Thymus (tissue), 11 donors: ENCODE results near the gene NR2F2. TPM values are rescaled to one million over a fixed set of nuclear protein-coding genes. Genes with fewer than 3 reads are reported as not detected.

Source experiments
- DNase-seq, 9 donors: peaks; one replicate each; pipeline ENCODE4 v3.0.0-alpha.2; 2013; ENCODE audit warnings: low spot score in 9 of 9, low read depth in 6 of 9, missing footprints in 1 of 9
- H3K27ac ChIP-seq, 2 donors: one replicate each; pipeline ENCODE4 v1.5.1; 2013; ENCODE audit warnings: control low read depth in 1 of 2, low read depth in 1 of 2, low read length in 1 of 2, mild to moderate bottlenecking in 1 of 2, moderate library complexity in 1 of 2
- H3K27me3 ChIP-seq, 2 donors: one replicate each; pipeline ENCODE4 v1.5.1; 2013; ENCODE audit warnings: low read length in 1 of 2; ENCODE audit not compliant: control insufficient read depth in 2 of 2, insufficient read depth in 1 of 2
- H3K36me3 ChIP-seq, 2 donors: one replicate each; pipeline ENCODE4 v1.5.1; 2013; ENCODE audit warnings: low read length in 1 of 2, mild to moderate bottlenecking in 1 of 2, moderate library complexity in 1 of 2; ENCODE audit not compliant: control insufficient read depth in 2 of 2, insufficient read depth in 2 of 2
- H3K4me1 ChIP-seq, 2 donors: one replicate each; pipeline ENCODE4 v1.5.1; 2013; ENCODE audit warnings: low read length in 2 of 2; ENCODE audit not compliant: control insufficient read depth in 2 of 2, insufficient read depth in 2 of 2
- H3K4me3 ChIP-seq, 2 donors: one replicate each; pipeline ENCODE4 v1.5.1; 2013; ENCODE audit warnings: low read length in 2 of 2, control low read depth in 1 of 2, mild to moderate bottlenecking in 1 of 2
- H3K9me3 ChIP-seq, 2 donors: one replicate each; pipeline ENCODE4 v1.5.1; 2013; ENCODE audit warnings: low read length in 1 of 2, mild to moderate bottlenecking in 1 of 2; ENCODE audit not compliant: control insufficient read depth in 2 of 2, insufficient read depth in 1 of 2
- WGBS: extraction: QIAGEN DNeasy Blood & Tissue Kit; methylation state at CpG from one replicate; pipeline ENCODE4 v1.1.7; 2013; 5-methylcytosine and 5-hydroxymethylcytosine counted together
- polyA plus RNA-seq: library from polyadenylated mRNA; stranded (reverse); fragments of 200-250 nt; gene quantifications from one replicate; pipeline ENCODE4 v1.2.3, GENCODE V29; 2013
- total RNA-seq: library from RNA; stranded (reverse); fragments of 120-200 nt; gene quantifications from one replicate; pipeline ENCODE4 v1.2.4, GENCODE V29; 2013
- donor health status: healthy.

Gene NR2F2
- total and polyA plus RNA-seq, 2 donors: 2.0 to 11.9 TPM

DNA sequence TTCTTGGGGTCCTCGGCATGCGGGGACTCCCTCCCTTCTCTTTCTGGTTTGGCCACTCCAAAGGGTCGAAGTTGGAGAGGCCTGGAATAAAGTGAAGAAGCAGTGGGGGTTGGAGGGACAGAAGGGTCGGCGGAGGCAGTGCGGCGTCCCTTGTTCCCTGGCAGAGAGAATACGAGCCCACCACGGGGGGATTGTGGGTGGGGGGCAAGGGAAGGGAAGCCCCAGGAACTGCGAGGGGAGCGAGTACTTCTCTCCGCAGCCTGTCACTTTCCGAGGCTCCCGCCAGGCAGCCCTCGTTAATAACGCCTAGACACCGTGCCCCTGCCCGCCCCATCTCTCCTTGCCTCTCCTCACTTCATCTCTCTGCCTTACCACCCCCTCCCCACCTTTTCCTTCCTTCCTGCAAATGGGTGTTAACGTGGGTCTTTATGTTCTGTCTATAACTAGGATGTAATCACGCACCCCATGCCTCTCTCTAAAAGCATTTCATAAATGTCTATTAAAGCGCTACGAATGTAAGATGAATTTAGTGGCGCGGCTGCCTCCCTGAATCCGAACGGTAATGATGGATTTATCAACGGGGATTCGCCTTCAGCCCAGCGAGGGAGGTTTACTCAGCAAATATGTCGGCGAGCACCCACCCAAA lies 13.7 kb downstream of the NR2F2 start:
- peaks cover 2 to 6% of the 10 kb centered on the region in 2 donors for H3K9me3 ChIP-seq
- H3K4me3 ChIP-seq: no peak overlapping the region
- DNase-seq: no peak
- no peak overlapping the region for H3K27ac ChIP-seq
- no peaks in the 10 kb centered on the region for H3K36me3 ChIP-seq
- peaks cover 93 to 100% of the 10 kb centered on the region in 2 donors for H3K27me3 ChIP-seq
- H3K4me1 ChIP-seq: no peaks in the 10 kb centered on the region
- 8% methylated on average over 31 of the region's 31 CpGs for WGBS

DNA sequence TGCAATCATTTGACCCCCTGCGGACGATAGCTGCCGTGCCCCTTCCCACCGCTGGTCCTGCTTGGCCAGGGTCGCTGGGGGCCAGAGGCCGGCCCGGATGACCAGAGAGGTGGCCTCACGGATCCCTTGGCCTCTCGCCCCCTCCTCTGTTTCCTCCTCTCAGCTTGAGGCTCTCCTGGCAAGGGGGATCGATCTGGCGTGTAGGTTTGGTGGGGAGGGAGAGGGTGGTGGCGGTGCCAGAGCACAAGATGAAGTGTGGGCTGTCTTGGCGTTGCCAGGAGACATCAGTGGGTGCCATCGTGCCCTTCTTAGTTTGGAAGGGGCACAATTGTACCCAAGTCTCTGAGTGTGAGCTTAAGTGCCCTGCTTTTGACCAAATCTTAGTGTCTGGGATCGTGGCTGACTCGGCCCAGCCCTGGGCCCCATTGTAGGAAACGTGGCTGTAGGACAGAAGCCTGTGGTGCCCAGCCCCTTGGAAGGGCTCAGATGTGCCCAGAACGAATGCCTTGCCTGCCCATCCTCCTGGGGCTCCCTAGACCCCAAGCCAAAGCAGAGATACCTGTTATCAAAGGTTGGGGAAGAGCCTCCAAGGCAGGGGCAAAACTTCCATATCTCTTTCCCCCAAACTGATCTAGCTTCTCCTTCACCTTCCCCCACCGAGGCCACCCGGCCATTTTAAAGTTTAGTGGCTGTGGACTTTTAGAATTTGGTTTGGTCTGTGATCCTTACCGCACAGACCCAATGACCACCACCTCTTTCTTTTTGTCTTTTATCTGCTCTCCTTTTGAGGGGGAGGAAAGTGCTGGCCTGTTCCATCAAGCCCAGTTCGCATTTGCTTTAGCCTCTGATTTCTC lies 14.4 kb downstream of the NR2F2 start:
- peak overlapping the region; percentile 37 to 47 for H3K27ac ChIP-seq
- WGBS: 9% methylated on average over 22 of the region's 22 CpGs
- H3K4me1 ChIP-seq: no peaks in the 10 kb centered on the region
- H3K27me3 ChIP-seq: peaks cover 92 to 100% of the 10 kb centered on the region in 2 donors
- peaks cover 2 to 6% of the 10 kb centered on the region in 2 donors for H3K9me3 ChIP-seq
- H3K4me3 ChIP-seq: no peak overlapping the region
- H3K36me3 ChIP-seq: no peaks in the 10 kb centered on the region
- no peak for DNase-seq

DNA sequence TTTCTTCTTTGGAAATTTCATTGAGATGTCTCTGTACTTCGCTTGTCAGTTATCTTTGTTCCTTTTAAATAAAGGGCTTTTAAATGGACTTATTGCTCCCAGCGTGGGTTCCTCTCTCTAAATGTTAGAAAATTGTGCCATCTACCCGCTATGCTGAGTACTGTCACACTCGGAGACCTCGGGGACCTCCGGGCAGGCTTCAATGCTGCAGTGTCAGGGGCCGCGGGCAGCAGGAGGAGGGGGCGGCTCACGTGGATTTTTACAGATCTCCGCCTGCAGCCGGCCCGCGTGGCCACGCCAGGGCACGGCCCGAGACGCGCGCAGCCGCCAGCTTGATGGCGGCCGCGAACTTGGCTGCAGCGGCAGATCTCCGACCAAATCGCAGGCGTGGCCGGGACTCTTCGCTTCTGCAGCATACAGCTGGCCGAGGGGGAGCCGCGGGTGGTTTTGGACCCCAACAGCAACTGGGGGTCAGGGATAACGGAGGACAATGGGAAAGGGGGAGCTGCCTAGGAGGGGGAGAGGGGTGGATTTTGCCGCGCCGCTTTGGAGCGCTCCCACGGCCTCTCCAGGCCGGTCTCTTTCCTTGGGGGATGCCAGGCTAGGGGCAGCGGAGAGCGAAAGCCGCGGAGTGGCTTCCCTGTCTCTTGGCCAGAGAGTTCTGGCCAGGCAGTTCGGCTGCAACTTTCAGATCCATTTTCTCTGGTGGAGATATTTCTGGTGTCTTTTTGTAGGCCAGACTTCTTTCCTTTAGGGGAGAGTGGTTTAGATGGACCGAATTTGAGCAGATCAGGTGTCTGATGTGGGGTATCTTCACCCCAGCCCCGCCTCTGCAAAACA lies 15.3 kb downstream of the NR2F2 start:
- DNase-seq: peak in 2 of 9 donors; percentile 37 to 58
- WGBS: 4% methylated on average over 47 of the region's 47 CpGs
- H3K4me3 ChIP-seq: peak overlapping the region in 1 of 2 donors; percentile 24
- H3K36me3 ChIP-seq: no peaks in the 10 kb centered on the region
- peaks cover 91 to 99% of the 10 kb centered on the region in 2 donors for H3K27me3 ChIP-seq
- peaks cover 0 to 6% of the 10 kb centered on the region in 2 donors for H3K9me3 ChIP-seq
- no peak overlapping the region for H3K27ac ChIP-seq
- no peaks in the 10 kb centered on the region for H3K4me1 ChIP-seq

DNA sequence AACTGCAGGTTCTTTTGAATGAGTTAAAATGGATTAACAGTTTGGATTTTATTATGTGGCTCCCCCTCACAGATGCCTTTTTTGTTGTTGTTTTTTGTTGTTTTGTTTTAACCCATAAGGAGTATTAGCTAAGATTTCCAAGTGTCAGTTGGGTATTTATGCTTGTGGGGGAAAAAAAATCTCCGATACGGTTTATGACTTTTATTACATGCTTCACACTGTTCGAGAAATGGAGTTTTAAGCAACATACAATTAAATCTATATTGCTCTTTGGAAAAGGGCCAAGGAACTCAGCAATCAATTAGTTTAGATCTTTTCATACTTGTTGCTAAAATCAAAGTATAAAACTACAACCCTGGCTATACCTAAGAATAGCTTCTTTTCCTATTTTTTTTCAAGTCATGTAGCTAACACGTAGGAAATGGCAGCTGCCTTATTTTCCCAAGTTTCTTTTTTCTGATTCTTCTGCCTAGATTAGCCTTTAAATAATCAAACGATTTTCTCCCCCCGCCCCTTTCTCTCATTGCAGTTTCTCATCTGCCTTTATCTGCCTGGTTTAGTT lies 16.0 kb downstream of the NR2F2 start:
- 16% methylated on average over 6 of the region's 6 CpGs for WGBS
- H3K27me3 ChIP-seq: peaks cover 90 to 99% of the 10 kb centered on the region in 2 donors
- DNase-seq: no peak
- no peak overlapping the region for H3K27ac ChIP-seq
- H3K4me1 ChIP-seq: no peaks in the 10 kb centered on the region
- peaks cover 0 to 6% of the 10 kb centered on the region in 2 donors for H3K9me3 ChIP-seq
- H3K36me3 ChIP-seq: no peaks in the 10 kb centered on the region
- H3K4me3 ChIP-seq: no peak overlapping the region

DNA sequence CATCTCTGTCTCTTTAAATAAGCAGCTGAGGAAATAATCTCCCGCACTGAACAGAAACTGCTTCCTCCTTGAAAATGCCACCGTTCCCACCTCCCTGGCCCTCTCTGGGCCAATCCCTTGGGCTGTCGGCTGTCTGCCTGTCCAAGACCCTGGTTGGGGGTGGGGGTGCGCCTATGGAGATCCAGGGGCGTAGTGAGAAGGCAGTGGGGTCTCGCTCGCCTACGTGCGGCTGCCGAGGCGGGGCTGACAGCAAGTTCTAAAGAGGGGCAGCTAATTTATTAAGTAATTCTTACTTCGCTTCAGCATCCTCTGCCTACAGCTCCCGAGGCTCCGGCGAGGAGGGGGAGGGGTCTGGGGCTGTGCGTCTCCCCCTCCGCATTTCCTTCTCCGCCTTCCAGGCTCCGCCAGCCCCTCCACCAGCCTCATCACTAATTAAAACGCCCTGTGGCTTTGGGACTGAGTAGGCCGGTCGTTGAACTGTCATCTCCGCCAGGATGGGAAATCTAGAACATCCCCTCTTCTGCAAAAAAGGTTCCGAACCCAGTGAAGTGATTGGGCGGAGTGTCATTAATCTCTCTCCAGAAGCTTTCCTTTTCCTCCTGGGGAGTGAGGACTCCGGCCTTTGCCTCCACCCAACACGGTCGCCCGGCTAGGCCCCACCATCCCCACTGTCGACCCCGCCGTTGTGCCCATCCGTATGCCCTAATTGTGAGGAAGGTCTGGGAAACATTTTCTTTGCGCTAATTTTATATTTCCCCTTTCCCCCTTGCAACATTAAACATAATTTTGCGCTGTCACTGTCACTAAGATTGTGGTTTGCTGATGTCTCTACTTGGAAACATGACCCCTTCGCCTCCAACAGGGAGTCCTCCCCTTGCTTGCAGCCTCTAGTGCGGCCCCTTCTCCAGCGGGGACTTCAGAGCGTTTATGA lies 16.9 kb downstream of the NR2F2 start:
- DNase-seq: no peak
- H3K4me1 ChIP-seq: no peaks in the 10 kb centered on the region
- no peaks in the 10 kb centered on the region for H3K36me3 ChIP-seq
- 15% methylated on average over 39 of the region's 39 CpGs for WGBS
- no peak overlapping the region for H3K27ac ChIP-seq
- H3K9me3 ChIP-seq: peaks cover 0 to 10% of the 10 kb centered on the region in 2 donors
- H3K27me3 ChIP-seq: peaks cover 89 to 99% of the 10 kb centered on the region in 2 donors
- no peak overlapping the region for H3K4me3 ChIP-seq

DNA sequence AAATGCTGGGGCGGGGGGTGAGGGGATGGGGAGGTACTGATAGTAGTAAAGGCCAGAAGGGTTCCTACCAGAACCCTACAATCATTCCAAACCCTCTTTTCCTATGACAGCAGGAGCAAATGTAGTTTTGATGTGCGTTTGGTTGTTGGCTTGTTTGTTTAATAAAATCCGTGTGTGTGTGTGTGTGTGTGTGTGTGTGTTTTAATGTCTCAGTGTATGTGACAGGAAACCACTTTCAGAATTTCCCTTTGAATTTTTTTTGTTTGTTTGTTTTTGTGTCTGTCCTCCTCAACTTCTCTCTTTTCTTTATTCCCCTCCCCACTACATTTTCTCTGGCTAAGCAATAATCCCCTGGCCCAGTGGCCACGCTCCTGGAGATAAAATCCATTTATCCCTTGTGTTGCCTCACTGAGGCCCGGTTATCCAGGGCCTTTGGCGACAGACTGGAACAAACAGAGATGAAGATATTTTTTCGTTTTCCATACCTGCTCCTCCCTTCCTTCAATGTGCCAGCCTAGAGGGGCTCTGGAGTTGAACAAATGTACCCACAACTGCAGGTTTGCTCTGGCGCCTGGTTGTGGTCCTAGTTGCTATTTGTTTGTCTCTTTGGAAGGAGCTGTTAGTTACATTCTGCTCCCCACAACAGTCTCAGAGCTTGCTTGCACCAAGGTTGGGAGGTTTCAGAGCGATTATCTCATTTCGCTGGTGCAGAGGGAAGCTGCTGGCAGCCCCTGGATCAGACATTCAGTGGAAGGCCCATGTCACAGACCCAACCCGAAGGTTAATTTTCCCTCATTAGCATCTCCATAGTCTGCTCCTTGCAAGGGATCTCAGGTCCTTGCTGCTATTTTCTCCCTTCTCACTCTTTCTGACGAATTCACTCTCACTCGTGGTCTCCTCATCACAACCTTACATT lies 17.9 kb downstream of the NR2F2 start:
- no peak overlapping the region for H3K27ac ChIP-seq
- H3K4me1 ChIP-seq: no peaks in the 10 kb centered on the region
- DNase-seq: no peak
- H3K27me3 ChIP-seq: peaks cover 88 to 99% of the 10 kb centered on the region in 2 donors
- WGBS: 18% methylated on average over 13 of the region's 13 CpGs
- no peak overlapping the region for H3K4me3 ChIP-seq
- peaks cover 0 to 10% of the 10 kb centered on the region in 2 donors for H3K9me3 ChIP-seq
- no peaks in the 10 kb centered on the region for H3K36me3 ChIP-seq

DNA sequence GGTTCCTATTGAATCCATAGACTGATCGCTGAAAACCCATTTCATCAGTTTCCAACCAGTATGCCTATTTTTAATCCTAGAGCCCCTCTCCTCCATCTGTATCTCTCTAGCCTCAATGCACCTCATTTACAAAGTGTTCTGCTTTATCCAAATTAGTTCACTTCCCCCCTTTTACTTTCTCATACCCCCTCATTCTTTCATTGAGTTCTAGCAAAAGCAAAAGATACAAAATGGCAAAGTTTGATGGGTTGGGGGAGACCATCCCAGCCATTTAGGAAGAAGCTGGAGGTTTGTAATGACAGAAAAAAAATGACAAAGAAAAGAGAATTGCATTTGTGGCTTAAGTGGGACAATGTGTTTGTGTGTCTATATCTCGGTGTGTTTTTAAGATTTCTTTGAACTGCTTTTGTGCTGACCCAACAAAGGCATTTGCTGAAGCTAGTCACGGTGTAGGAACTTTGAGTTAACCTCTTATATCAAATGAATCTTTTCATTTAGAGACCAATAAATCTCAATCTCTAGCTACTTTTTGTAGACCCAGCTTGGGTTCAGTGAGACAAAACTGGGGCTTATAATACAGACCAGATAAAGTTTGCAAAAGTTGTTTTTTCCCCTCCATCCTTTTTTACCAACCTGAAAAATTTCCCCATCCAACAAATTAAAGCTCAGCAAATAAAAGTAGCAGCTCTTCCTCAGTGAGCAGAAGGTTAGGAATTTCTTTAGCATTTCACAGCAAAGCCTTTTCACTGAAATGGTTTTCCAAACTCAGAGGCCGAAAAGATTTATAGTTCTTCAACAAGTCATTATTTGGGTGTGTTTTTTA lies 18.7 kb downstream of the NR2F2 start:
- Histone ChIP-seq H3K4me1 (no peaks in the 10 kb centered on the region), H3K4me3 (no peak overlapping the region), H3K27me3 (peaks cover 88 to 99% of the 10 kb centered on the region in 2 donors), H3K36me3 (no peaks in the 10 kb centered on the region), H3K27ac (no peak overlapping the region), H3K9me3 (peaks cover 0 to 10% of the 10 kb centered on the region in 2 donors)
- WGBS: 15% methylated on average over 4 of the region's 4 CpGs
- no peak for DNase-seq
